Activated naive CD4-positive, alpha-beta T cell treated with anti-CD3 and anti-CD28 coated beads for 36 hours (primary cell): ENCODE data around the gene FOXA3. TPM values are rescaled to one million over a fixed set of nuclear protein-coding genes. Genes with fewer than 3 reads are reported as not detected.
"Not testable (repeated sequence)": the region's sequence is repeated elsewhere in the genome, so short reads cannot be mapped to it uniquely, and the experiment has no call there.

Source experiments
- CTCF ChIA-PET: fragments of 350-600 bp; sonication (Branson Sonifier 250); formaldehyde crosslinking; loops from one replicate; lab custom pipeline; 2021; ENCODE audit warnings: antibody characterized with exemption; lab: Charles Lee
- DNase-seq: peaks from one replicate; pipeline ENCODE4 v3.0.0-alpha.2; 2020
- H3K27ac Mint-ChIP-seq: one replicate; pipeline ENCODE4 v1.8.0; 2021; ENCODE audit warnings: mild to moderate bottlenecking, mixed read lengths
- H3K27me3 Mint-ChIP-seq: one replicate; pipeline ENCODE4 v1.8.0; 2021; ENCODE audit warnings: low read depth, mixed read lengths
- H3K36me3 Mint-ChIP-seq: one replicate; pipeline ENCODE4 v1.8.0; 2021; ENCODE audit warnings: low read depth, mixed read lengths
- H3K4me1 Mint-ChIP-seq: one replicate; pipeline ENCODE4 v1.8.0; 2021; ENCODE audit warnings: low read depth, mixed read lengths
- H3K4me3 Mint-ChIP-seq: one replicate; pipeline ENCODE4 v1.8.0; 2021; ENCODE audit warnings: mild to moderate bottlenecking, moderate library complexity, mixed read lengths
- H3K9me3 Mint-ChIP-seq: one replicate; pipeline ENCODE4 v1.8.0; 2021; ENCODE audit warnings: mixed read lengths
- intact Hi-C: fragments of 100-400 bp; cut with micrococcal nuclease; formaldehyde crosslinking; loops from one replicate; pipeline ENCODE4 v1.15.1; 2023
- total RNA-seq, 2 experiments: library from RNA; stranded (reverse); gene quantifications; one replicate each; pipeline ENCODE4 v1.2.3, GENCODE V29; 2021

Gene FOXA3
- total RNA-seq, 2 experiments from 2014 or later = 0.20 TPM; not detected in 1

DNA sequence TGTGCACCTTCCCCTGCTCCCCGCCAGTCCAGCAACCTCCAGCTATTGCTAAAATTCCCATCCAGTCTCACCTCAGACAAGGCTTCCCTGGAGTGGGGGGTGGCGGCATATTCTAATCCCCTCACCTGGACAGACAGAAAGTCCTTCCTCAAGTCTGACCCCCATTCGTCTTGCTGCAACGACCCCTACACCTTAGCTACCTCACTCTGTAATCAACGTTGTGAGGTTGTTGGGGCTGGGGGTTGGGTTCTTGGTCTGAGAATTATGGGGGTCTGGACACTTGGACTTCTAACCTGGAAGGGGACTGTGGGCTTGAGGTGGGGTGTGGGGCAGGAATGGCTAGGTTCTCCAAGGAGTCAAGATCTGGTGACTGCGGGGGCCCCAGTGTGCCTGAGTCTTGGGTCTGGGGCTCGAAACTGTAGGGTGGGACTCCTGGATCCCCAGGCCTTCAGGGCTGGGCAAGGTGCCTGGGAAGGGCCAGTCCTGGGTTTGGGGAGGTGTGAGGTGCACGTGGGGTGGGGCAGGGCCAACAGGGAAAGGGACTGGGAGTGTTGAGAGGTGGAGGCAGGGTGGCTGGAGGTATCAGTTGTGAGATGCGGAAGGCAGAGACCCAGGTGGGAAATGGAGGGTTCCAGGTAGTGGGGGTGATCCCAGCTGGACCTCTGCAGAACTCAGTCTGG is 1.3 kb downstream of the FOXA3 start:
- intact Hi-C loops = loop anchor here (10.0 kb wide), 1 partner anchor 281 kb away; the partner anchor contains the start of gene OPA3
- Mint-ChIP-seq H3K9me3 (no peaks in the 10 kb centered on the region), H3K4me1 (peaks cover 20% of the 10 kb centered on the region), H3K27me3 (peaks cover 23% of the 10 kb centered on the region), H3K27ac (no peak overlapping the region), H3K4me3 (no peak overlapping the region), H3K36me3 (peaks cover 3% of the 10 kb centered on the region)
- DNase-seq = no peak
- CTCF ChIA-PET = interaction anchor here (1.9 to 2.7 kb wide), 2 partner anchors 18 to 37 kb away, joined by 5 to 84 read pairs; partner anchors contain the start of genes IRF2BP1 and MYPOP

GRCh38 chr19:45866400-45867176 is 2.5 kb downstream of the FOXA3 start:
- no peaks in the 10 kb centered on the region for H3K9me3 Mint-ChIP-seq
- intact Hi-C loops = loop anchor here (10.0 kb wide), 1 partner anchor 282 kb away; the partner anchor contains the start of gene OPA3
- no peak overlapping the region for H3K4me3 Mint-ChIP-seq
- H3K27me3 Mint-ChIP-seq = peaks cover 23% of the 10 kb centered on the region
- H3K4me1 Mint-ChIP-seq = peaks cover 17% of the 10 kb centered on the region
- CTCF ChIA-PET = interaction anchor here (1.0 kb wide), 1 partner anchor 16 kb away, joined by 3 read pairs; no protein-coding TSS in a partner anchor
- no peak for DNase-seq
- peaks cover 3% of the 10 kb centered on the region for H3K36me3 Mint-ChIP-seq
- no peak overlapping the region for H3K27ac Mint-ChIP-seq

DNA sequence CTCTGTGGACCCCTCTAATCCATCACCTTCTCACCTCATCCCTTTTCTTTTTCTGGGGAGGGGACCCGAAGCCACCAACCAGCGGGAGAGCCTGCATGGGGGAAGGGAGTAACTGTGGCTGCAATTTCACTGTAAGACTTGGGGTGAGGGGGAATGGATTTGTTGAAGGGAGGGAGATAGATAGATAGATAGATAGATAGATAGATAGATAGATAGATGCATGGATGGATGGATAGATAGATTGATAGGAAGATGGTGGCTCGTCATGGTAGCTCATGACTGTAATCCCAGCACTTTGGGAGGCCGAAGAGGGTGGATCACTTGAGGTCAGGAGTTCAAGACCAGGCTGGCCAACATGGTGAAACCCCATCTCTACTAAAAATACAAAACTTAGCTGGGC is 3.1 kb downstream of the FOXA3 start:
- H3K36me3 Mint-ChIP-seq, H3K4me3 Mint-ChIP-seq, H3K9me3 Mint-ChIP-seq, H3K27ac Mint-ChIP-seq, DNase-seq: not testable (repeated sequence)
- Mint-ChIP-seq H3K4me1 (peaks cover 10% of the 10 kb centered on the region), H3K27me3 (peaks cover 23% of the 10 kb centered on the region)
- CTCF ChIA-PET = interaction anchor here (1.0 kb wide), 1 partner anchor 15 kb away, joined by 3 read pairs; no protein-coding TSS in a partner anchor
- intact Hi-C loops = loop anchor here (10.0 kb wide), 1 partner anchor 282 kb away; the partner anchor contains the start of gene OPA3

DNA sequence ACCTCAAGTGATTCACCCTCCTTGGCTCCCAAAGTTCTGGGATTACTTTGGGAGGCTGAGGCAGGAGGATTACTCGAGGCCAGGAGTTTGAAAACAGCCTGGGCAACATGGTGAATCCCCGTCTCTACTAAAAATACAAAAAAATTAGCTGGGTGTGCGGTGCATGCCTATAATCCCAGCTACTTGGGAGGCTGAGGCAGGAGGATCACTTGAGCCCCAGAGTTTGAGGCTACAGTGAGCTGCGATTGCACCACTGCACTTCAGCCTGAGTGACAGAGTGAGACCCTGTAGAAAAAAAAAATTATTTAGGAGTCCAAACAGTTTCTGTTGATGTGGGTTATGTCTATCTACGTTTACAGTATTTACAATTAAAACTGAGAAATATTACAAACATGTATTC is 6.7 kb downstream of the FOXA3 start:
- intact Hi-C loops = no loop called here
- peaks cover 10% of the 10 kb centered on the region for H3K27me3 Mint-ChIP-seq

GRCh38 chr19:45872095-45872919 is 8.2 kb downstream of the FOXA3 start:
- no peak for DNase-seq
- peaks cover 9% of the 10 kb centered on the region for H3K4me1 Mint-ChIP-seq
- intact Hi-C loops = no loop called here
- no peak overlapping the region for H3K4me3 Mint-ChIP-seq
- H3K36me3 Mint-ChIP-seq = no peaks in the 10 kb centered on the region
- H3K27me3 Mint-ChIP-seq = peaks cover 18% of the 10 kb centered on the region
- no peaks in the 10 kb centered on the region for H3K9me3 Mint-ChIP-seq
- no peak overlapping the region for H3K27ac Mint-ChIP-seq
- CTCF ChIA-PET = interaction anchor here (1.0 kb wide), 1 partner anchor 8 kb away, joined by 4 read pairs; the partner anchor contains the start of gene FOXA3

More for the DNA sequence above, 6.7 kb downstream of the FOXA3 start:
- CTCF ChIA-PET = interaction anchor here (0.7 to 0.9 kb wide), 2 partner anchors 10 to 157 kb away, joined by 3 to 4 read pairs; no protein-coding TSS in a partner anchor
- Mint-ChIP-seq H3K4me1 (no peaks in the 10 kb centered on the region), H3K9me3 (no peaks in the 10 kb centered on the region), H3K27ac (no peak overlapping the region), H3K4me3 (no peak overlapping the region), H3K36me3 (no peaks in the 10 kb centered on the region)
- DNase-seq = no peak

GRCh38 chr19:45873219-45873772 is 9.2 kb downstream of the FOXA3 start:
- Mint-ChIP-seq H3K27me3 (peaks cover 21% of the 10 kb centered on the region), H3K4me3 (no peak overlapping the region), H3K4me1 (peaks cover 13% of the 10 kb centered on the region), H3K27ac (no peak overlapping the region), H3K9me3 (no peaks in the 10 kb centered on the region), H3K36me3 (no peaks in the 10 kb centered on the region)
- DNase-seq = no peak
- CTCF ChIA-PET = interaction anchor here (1.0 to 1.7 kb wide), 2 partner anchors 9 to 10 kb away, joined by 4 to 5 read pairs; partner anchors contain the start of gene FOXA3
- intact Hi-C loops = no loop called here

DNA sequence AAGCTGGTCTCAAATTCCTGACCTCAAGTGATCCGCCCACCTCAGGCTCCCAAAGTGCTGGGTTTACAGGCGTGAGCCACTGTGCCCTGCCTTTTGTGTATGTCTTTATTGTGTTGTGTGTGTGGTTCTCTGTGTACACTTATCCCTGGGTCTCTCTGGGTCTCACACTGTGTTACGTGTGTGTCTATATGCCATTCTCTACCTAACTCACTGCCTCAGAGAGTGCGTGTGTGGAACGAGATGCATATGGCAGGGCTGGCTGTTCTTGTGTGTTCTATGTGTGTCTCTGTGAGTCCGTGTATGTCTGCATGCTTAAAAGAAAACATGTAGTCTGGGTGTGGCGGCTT is 10.5 kb downstream of the FOXA3 start:
- no peak for DNase-seq
- H3K27ac Mint-ChIP-seq = no peak overlapping the region
- no peaks in the 10 kb centered on the region for H3K36me3 Mint-ChIP-seq
- H3K4me1 Mint-ChIP-seq = peaks cover 13% of the 10 kb centered on the region
- no peak overlapping the region for H3K4me3 Mint-ChIP-seq
- H3K27me3 Mint-ChIP-seq = peaks cover 26% of the 10 kb centered on the region
- intact Hi-C loops = no loop called here
- CTCF ChIA-PET = interaction anchor here (1.7 kb wide), 1 partner anchor 9 kb away, joined by 5 read pairs; no protein-coding TSS in a partner anchor
- no peaks in the 10 kb centered on the region for H3K9me3 Mint-ChIP-seq

- CTCF ChIA-PET = interaction anchor here (0.7 kb wide), 1 partner anchor 166 kb away, joined by 3 read pairs; no protein-coding TSS in a partner anchor
- no peaks in the 10 kb centered on the region for H3K36me3 Mint-ChIP-seq
Measured at GRCh38 chr19:45876161-45876410, 12.0 kb downstream of the FOXA3 start.

GRCh38 chr19:45876411-45877197 is 12.5 kb downstream of the FOXA3 start:
- Mint-ChIP-seq H3K36me3 (no peaks in the 10 kb centered on the region), H3K27me3 (peaks cover 28% of the 10 kb centered on the region), H3K4me1 (peaks cover 19% of the 10 kb centered on the region), H3K9me3 (no peaks in the 10 kb centered on the region), H3K4me3 (peak overlapping the region; percentile 0), H3K27ac (peak overlapping the region; percentile 28)
- DNase-seq = peak; percentile 80
- intact Hi-C loops = loop anchor here (1.0 kb wide), 1 partner anchor 13 kb away; the partner anchor contains the start of gene SYMPK
- CTCF ChIA-PET = interaction anchor here (0.7 kb wide), 1 partner anchor 165 kb away, joined by 3 read pairs; no protein-coding TSS in a partner anchor

More at GRCh38 chr19:45876161-45876410, 12.0 kb downstream of the FOXA3 start:
- intact Hi-C loops = loop anchor here (1.0 kb wide), 1 partner anchor 13 kb away; the partner anchor contains the start of gene SYMPK
- Mint-ChIP-seq H3K27me3 (peaks cover 28% of the 10 kb centered on the region), H3K27ac (no peak overlapping the region), H3K4me3 (peak overlapping the region; percentile 0), H3K4me1 (peaks cover 14% of the 10 kb centered on the region), H3K9me3 (no peaks in the 10 kb centered on the region)
- no peak for DNase-seq

- no peaks in the 10 kb centered on the region for H3K9me3 Mint-ChIP-seq
- DNase-seq = peak; percentile 49
- CTCF ChIA-PET = interaction anchor here (0.8 kb wide), 1 partner anchor 14 kb away, joined by 3 read pairs; the partner anchor contains the start of gene FOXA3
- no peak overlapping the region for H3K27ac Mint-ChIP-seq
- peaks cover 2% of the 10 kb centered on the region for H3K36me3 Mint-ChIP-seq
- H3K4me1 Mint-ChIP-seq = peaks cover 29% of the 10 kb centered on the region
- H3K27me3 Mint-ChIP-seq = peaks cover 28% of the 10 kb centered on the region
- H3K4me3 Mint-ChIP-seq = no peak overlapping the region
- intact Hi-C loops = no loop called here
Measured at GRCh38 chr19:45878043-45878794, 14.1 kb downstream of the FOXA3 start.
